HFFc6 (cell line): ENCODE measurements around the gene SLC41A3. TPM values are rescaled to one million over a fixed set of nuclear protein-coding genes. Genes with fewer than 3 reads are reported as not detected.

Source experiments
- DNase-seq: peaks from one replicate; pipeline ENCODE4 v3.0.0-alpha.2; 2018
- H3K27ac Mint-ChIP-seq: 2 replicates; pipeline ENCODE4 v1.8.0; 2020; ENCODE audit warnings: mild to moderate bottlenecking, mixed read lengths
- H3K27me3 Mint-ChIP-seq: 2 replicates; pipeline ENCODE4 v1.8.0; 2021; ENCODE audit warnings: mild to moderate bottlenecking, moderate library complexity, mixed read lengths; ENCODE audit not compliant: insufficient read depth
- H3K36me3 Mint-ChIP-seq: 2 replicates; pipeline ENCODE4 v1.8.0; 2021; ENCODE audit warnings: low read depth, mixed read lengths
- H3K4me1 Mint-ChIP-seq: 2 replicates; pipeline ENCODE4 v1.8.0; 2020; ENCODE audit warnings: low read depth, mixed read lengths
- H3K4me3 Mint-ChIP-seq: 2 replicates; pipeline ENCODE4 v1.8.0; 2020; ENCODE audit warnings: mild to moderate bottlenecking, moderate library complexity, mixed read lengths
- H3K9me3 Mint-ChIP-seq: 2 replicates; pipeline ENCODE4 v1.8.0; 2020; ENCODE audit warnings: mild to moderate bottlenecking, mixed read lengths
- CTCF ChIP-seq: fragments of 200-600 bp; sonication (generic); IDR thresholded peaks from 2 replicates; pipeline ENCODE4 v1.5.0; 2021; ENCODE audit warnings: antibody characterized with exemption, mild to moderate bottlenecking
- total RNA-seq, 6 experiments: library from RNA; stranded (reverse); fragmentation: NEBNext Ultra II Directional; extraction: Animal tissue kit (Norgen Biotek cat#: 25700); gene quantifications; 2 replicates in 1 of 6; 3 replicates in 5 of 6; pipeline ENCODE4 v1.2.3, GENCODE V29; 2021

SLC41A3 gene
- total RNA-seq, 6 experiments from 2014 or later = 41.6 to 54.8 (median 44.7) TPM

- 0 out of 2 replicates have a peak, but pooled peaks cover 7% of the 10 kb centered on the region for H3K4me1 Mint-ChIP-seq
- H3K27me3 Mint-ChIP-seq = peaks cover 29% of the 10 kb centered on the region
- no peak for DNase-seq
- no peaks in the 10 kb centered on the region for H3K36me3 Mint-ChIP-seq
- no peaks in the 10 kb centered on the region for H3K9me3 Mint-ChIP-seq
- no peak for TF ChIP-seq CTCF
- no peak overlapping the region for H3K4me3 Mint-ChIP-seq
- H3K27ac Mint-ChIP-seq = no peak overlapping the region
Observed at GRCh38 chr3:126130981-126131745, 47.2 kb upstream of the SLC41A3 start.

GRCh38 chr3:126130081-126130855 lies 46.3 kb upstream of the SLC41A3 start:
- no peak overlapping the region for H3K27ac Mint-ChIP-seq
- H3K9me3 Mint-ChIP-seq = no peaks in the 10 kb centered on the region
- DNase-seq = no peak
- no peak overlapping the region for H3K4me3 Mint-ChIP-seq
- H3K27me3 Mint-ChIP-seq = peaks cover 33% of the 10 kb centered on the region
- no peaks in the 10 kb centered on the region for H3K36me3 Mint-ChIP-seq
- no peak for TF ChIP-seq CTCF
- H3K4me1 Mint-ChIP-seq = 0 out of 2 replicates have a peak, but pooled peaks cover 7% of the 10 kb centered on the region

GRCh38 chr3:126129398-126129891 lies 45.5 kb upstream of the SLC41A3 start:
- TF ChIP-seq CTCF = no peak
- DNase-seq = peak; percentile 38
- H3K4me1 Mint-ChIP-seq = 0 out of 2 replicates have a peak, but pooled peaks cover 7% of the 10 kb centered on the region
- no peaks in the 10 kb centered on the region for H3K36me3 Mint-ChIP-seq
- no peaks in the 10 kb centered on the region for H3K9me3 Mint-ChIP-seq
- peaks cover 31% of the 10 kb centered on the region for H3K27me3 Mint-ChIP-seq
- no peak overlapping the region for H3K27ac Mint-ChIP-seq
- no peak overlapping the region for H3K4me3 Mint-ChIP-seq

- Mint-ChIP-seq H3K9me3 (no peaks in the 10 kb centered on the region), H3K4me1 (0 out of 2 replicates have a peak, but pooled peaks cover 7% of the 10 kb centered on the region), H3K4me3 (no peak overlapping the region), H3K36me3 (no peaks in the 10 kb centered on the region), H3K27ac (no peak overlapping the region), H3K27me3 (peaks cover 31% of the 10 kb centered on the region)
- DNase-seq = no peak
- TF ChIP-seq CTCF = no peak
Observed at GRCh38 chr3:126128504-126129397, 44.8 kb upstream of the SLC41A3 start.

- Mint-ChIP-seq H3K27ac (no peak overlapping the region), H3K4me3 (no peak overlapping the region), H3K36me3 (no peaks in the 10 kb centered on the region), H3K9me3 (no peaks in the 10 kb centered on the region), H3K4me1 (0 out of 2 replicates have a peak, but pooled peaks cover 7% of the 10 kb centered on the region), H3K27me3 (peaks cover 30% of the 10 kb centered on the region)
- DNase-seq = no peak
- no peak for TF ChIP-seq CTCF
Observed at GRCh38 chr3:126127904-126128303, 44.0 kb upstream of the SLC41A3 start.
